ENCODE measurements around the gene SLC37A3.
"Not testable (repeated sequence)": the region's sequence is repeated elsewhere in the genome, so short reads cannot be mapped to it uniquely, and the experiment has no call there.

Gene SLC37A3

DNA sequence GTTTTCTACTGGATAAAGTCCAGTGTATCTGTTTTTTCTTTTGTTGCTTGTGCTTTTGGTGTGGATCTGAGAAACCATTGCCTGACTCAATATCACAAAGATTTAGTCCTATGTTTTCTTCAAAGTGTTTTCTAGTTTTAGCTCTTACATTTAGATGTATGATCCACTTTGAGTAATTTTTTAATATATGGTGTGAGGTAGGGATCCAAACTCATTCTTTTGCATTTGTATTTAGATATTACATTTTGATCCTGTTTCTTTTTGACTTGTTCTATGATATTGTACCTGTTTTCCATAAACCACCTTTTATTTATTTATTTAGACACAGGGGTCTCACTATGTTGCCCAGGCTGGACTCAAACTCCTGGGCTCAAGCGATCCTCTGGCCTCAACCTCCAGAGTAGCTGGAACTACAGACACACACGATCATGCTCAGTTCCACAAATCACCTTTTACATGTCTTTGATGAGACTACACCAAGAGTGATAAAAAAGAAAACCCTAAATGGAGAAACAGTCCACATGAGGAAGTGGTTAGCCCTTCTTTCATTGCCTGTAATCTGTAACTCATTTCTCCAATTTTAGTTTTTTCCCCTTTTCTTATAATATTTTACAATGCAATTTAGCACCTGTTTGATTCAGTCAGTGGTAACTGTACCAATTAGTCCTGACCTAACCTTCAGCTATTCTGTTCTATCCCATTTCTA is 86.0 kb downstream of the SLC37A3 start:
- no peak for DNase-seq (ENCODE audit: low spot score)

DNA sequence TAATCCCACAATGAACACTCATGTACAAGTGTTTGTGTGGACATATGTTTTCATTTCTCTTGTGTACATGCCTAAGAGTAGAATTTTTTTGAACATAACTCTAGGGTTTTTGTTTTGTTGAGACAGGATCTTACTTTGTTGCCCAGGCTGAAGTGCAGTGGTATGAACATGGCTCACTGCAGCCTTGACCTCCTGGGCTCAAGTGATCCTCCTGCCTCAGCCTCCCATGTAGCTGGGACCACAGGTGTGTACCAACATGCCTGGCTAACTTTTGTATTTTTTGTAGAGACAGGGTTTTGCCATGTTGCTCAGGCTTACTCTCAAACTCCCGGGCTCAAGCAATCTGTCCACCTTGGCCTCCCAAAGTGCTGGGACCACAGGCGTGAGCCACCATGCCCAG is 87.2 kb downstream of the SLC37A3 start:
- DNase-seq (ENCODE audit: low spot score), result not testable (repeated sequence)

DNA sequence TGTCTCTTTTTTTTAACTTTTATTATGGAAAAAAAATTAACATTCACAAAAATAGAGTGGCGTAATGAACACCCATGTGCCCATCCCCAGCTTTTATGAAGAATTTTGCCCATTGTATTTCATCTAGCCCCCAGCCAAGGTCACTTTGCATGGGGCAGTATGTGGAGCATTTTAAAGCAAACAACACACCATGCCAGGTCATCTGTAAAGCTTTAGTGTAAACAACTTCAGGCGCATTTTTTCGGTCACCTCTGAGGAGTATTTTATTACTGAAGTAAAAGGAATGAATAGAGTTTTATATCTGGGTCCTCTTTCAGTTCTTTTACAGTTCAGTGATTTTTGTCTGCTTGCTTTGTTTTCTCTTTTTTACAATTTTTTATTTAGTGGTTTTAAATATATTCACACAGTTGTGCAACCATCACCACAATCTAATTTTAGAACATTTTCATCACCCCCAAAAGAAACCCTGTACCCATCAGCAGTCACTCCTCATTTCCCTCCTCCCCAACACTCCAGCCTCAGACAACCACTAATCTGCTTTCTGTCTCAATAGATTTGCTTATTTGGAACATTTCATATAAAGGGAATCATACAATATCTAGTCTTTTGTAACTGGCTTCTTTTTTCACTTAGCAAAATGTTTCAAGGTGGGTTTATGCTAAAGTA is 87.9 kb downstream of the SLC37A3 start:
- DNase-seq (ENCODE audit: low spot score), result no peak

- no peak for DNase-seq (ENCODE audit: low spot score)
Measured at GRCh38 chr7:140308060-140308459, 90.3 kb downstream of the SLC37A3 start.

DNA sequence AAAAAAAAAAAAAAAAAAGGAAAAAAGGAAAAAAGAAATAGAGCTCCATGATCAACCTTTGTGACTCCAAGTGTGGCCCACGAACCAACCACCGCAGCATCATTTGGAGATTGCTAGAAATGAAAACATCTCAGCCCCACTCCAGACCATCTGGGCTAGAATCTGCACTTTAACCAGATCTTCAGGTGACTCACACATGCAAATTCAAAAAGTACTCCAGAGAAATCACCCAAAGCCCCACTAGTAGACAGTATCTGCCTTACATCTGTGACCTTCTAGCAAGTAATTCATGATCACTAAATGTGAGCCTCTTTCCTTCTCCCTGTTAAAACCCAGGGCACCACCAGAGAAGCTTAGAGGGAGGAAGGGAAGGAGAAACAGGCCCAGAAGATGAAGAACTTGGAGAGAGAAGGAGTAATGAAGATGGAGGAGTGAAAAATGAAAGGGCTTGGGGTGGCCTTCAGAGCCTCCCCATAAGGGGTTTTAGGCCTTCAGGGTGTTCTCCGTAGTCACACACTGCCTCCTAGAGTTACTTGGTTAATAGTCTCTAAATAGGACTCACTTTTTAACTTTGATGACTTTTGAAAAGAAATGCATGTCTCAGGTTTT is 94.0 kb downstream of the SLC37A3 start:
- DNase-seq (ENCODE audit: low spot score), result peak; percentile 48

DNA sequence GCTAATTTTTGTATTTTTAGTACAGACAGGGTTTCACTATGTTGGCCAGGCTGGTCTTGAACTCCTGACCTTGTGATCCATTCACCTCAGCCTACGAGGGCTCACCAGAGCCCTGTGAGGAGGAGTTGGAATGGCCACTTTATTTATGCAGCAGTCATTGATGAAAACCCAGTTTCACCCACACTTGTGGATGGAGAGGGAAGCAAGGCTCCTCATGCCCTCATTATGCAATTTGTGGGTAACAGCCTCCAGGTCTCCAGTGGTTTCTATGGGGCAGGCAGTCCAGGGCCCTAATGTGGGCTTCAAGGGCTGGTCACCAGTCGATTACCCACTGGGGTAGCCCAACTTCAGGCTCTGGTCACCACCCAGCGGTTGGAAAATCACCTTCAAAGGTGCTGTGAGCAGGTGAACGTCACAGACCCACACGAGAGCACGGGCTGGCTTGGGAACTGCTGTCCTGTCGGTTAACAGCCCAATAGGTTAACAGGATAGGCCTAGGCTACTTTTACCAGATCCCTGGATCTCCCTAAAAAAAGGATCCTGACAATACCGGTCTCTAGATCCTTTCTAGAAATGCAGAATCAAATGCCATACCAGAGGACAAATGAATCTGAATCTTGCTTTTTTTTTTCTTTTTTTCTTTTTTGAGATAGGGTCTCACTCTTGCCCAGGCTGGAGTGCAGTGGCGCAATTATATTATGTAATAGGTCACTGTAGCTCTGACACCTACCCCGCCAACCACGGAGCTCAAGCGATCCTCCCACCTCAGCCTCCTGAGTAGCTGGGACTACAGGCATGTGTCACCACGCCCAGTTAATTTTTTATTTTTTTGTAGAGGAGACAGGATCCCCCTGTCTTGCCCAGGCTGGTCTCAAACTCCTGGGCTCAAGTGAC is 97.8 kb downstream of the SLC37A3 start:
- DNase-seq (ENCODE audit: low spot score), result no peak

GRCh38 chr7:140298213-140298612 is 100.1 kb downstream of the SLC37A3 start:
- DNase-seq (ENCODE audit: low spot score), result no peak

- DNase-seq (ENCODE audit: low spot score), result peak; percentile 42
Measured at GRCh38 chr7:140297192-140297591, 101.1 kb downstream of the SLC37A3 start.

- DNase-seq (ENCODE audit: low spot score), result no peak
Measured at GRCh38 chr7:140295224-140295738, 103.0 kb downstream of the SLC37A3 start.

GRCh38 chr7:140294454-140294853 is 103.9 kb downstream of the SLC37A3 start:
- no peak for DNase-seq (ENCODE audit: low spot score)

GRCh38 chr7:140292438-140292837 is 105.9 kb downstream of the SLC37A3 start:
- no peak for DNase-seq (ENCODE audit: low spot score)

DNA sequence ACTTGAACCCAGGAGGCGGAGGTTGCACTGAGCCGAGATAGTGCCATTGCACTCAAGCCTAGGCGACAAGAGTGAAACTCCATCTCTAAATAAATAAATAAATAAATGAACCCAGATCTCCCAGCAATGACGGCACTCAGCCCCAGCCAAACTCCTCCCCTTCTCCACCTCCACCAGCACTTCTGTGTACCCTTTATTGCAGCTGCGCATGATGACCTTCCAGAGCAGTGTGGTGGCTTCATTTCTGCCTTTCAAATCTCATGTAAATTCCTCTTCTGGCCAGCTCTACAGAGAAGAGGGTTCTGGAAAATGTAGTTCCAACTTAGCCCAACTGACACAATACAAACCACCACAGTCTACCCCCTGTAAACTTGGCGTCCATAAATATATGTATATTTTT is 108.5 kb downstream of the SLC37A3 start:
- DNase-seq (ENCODE audit: low spot score), result no peak

DNA sequence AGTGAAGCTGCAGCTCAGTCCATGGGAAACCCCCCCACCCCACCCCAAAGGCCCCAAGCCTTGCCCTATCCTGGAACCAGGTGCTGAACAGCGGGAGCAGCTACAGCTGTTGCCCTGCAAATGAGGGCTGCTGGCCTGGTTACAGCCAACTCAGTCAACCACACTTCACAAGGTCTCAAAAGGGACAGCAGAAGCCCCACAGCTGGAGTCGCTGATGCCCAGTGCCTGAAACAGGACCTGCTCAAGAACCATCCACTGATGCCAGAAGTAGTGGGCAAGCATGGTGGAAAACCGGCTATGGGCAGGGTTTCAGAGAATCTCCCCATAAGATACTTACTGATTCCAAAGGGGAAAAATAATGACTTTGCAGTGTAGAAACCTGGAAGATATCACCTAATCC is 110.3 kb downstream of the SLC37A3 start:
- DNase-seq (ENCODE audit: low spot score), result no peak

GRCh38 chr7:140285938-140286337 is 112.4 kb downstream of the SLC37A3 start:
- no peak for DNase-seq (ENCODE audit: low spot score)

DNA sequence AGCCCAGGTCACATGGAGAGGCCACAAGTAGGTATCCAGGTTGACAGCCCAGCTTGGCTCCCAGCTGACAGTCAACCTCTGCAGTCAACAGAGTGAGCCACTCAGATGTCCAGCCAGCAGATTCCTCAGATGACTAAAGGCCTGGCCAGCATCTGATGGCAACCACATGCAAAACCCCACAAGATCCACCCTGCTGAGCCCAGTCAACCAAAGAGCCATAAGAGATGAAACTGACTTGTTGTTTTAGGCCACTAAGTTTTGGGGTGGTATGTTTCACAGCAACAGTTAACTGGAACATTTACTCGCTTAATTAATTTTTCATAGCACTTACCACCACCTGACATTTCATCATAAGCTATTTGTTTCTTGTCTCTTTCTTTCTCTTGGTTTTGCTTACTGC is 114.3 kb downstream of the SLC37A3 start:
- DNase-seq (ENCODE audit: low spot score), result no peak

Data from HuH-7 (cell line).